H7 (cell line): ENCODE measurements around the gene HSD17B1. TPM values are rescaled to one million over a fixed set of nuclear protein-coding genes. Genes with fewer than 3 reads are reported as not detected.
"Not testable (repeated sequence)": the region's sequence is repeated elsewhere in the genome, so short reads cannot be mapped to it uniquely, and the experiment has no call there.

Experiments
- DNase-seq: peaks from one replicate; pipeline ENCODE4 v3.0.0; 2012
- H3K27me3 ChIP-seq: 2 replicates; pipeline ENCODE4 v1.6.0; 2011; ENCODE audit warnings: mild to moderate bottlenecking, low read length; ENCODE audit not compliant: control insufficient read depth, insufficient read depth
- H3K36me3 ChIP-seq: replicated peaks from 2 replicates; pipeline ENCODE4 v1.5.1; 2011; ENCODE audit warnings: low read length; ENCODE audit not compliant: control insufficient read depth, insufficient read depth
- H3K4me3 ChIP-seq: 2 replicates; pipeline ENCODE4 v1.5.1; 2011; ENCODE audit warnings: low read depth, mild to moderate bottlenecking, control low read depth, low read length, moderate library complexity; ENCODE audit not compliant: insufficient read depth
- total RNA-seq: library from RNA; depleted of rRNA; stranded (reverse); fragments of >200 nt; shearing (Covaris generic); gene quantifications from 2 replicates; pipeline ENCODE4 v1.2.3, GENCODE V29; 2014; rRNA removed

Gene HSD17B1, protein sequence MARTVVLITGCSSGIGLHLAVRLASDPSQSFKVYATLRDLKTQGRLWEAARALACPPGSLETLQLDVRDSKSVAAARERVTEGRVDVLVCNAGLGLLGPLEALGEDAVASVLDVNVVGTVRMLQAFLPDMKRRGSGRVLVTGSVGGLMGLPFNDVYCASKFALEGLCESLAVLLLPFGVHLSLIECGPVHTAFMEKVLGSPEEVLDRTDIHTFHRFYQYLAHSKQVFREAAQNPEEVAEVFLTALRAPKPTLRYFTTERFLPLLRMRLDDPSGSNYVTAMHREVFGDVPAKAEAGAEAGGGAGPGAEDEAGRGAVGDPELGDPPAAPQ
- 1.1 and 2.9 TPM in 2 replicates for total RNA-seq

DNA sequence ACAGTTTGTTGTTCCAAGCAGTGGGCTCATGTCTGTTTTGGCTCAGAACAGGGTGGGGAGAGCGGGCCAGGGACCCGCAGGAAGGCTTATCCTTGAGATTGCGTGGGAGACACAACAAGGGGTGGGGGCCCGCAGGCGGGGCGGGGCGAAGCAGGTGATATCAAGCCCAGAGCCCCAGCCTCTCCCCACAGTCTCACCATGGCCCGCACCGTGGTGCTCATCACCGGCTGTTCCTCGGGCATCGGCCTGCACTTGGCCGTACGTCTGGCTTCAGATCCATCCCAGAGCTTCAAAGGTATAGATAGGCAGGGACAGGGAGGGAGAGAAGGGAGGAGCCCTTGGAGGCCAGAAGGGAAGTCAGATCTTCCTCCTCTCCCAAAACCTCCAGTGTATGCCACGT is at the start of gene HSD17B1:
Gene HSD17B1, plus strand, starts transcription at position 188 of the 400 bp plus-strand sequence. Its CDS starts 11 bp downstream, at position 199.
- peak; percentile 30 for DNase-seq
- H3K4me3 ChIP-seq, H3K36me3 ChIP-seq, H3K27me3 ChIP-seq: not testable (repeated sequence)

DNA sequence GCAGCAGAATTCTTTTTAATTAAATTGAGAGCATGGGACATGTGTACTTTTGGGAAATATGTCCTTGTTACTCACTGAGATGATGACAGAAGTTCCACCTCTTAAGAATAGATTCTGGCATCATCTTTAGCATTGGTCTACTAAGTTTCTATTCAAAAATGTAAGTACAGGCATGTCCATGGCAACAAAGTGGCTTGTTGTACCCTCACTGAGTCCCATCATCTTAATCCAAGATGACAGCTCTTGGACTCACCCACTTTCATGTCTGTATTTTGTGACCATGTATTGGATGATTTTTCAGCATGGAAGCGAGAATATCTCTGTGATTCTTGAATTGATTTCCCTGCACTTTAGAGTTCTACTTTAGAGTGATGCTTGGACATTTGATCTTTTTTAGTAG is 49.8 kb upstream of the HSD17B1 start:
- no peak for DNase-seq
- no peaks in the 10 kb centered on the region for H3K27me3 ChIP-seq
- H3K36me3 ChIP-seq = peaks cover 4% of the 10 kb centered on the region
- H3K4me3 ChIP-seq = no peak overlapping the region

GRCh38 chr17:42507671-42508070 is 45.1 kb upstream of the HSD17B1 start:
- Histone ChIP-seq H3K4me3 (no peak overlapping the region), H3K27me3 (no peaks in the 10 kb centered on the region), H3K36me3 (peaks cover 7% of the 10 kb centered on the region)
- DNase-seq = peak; percentile 7

- Histone ChIP-seq H3K27me3 (no peaks in the 10 kb centered on the region), H3K36me3 (peaks cover 7% of the 10 kb centered on the region), H3K4me3 (no peak overlapping the region)
- peak; percentile 32 for DNase-seq
Measured at GRCh38 chr17:42508426-42509165, 44.1 kb upstream of the HSD17B1 start.

- Histone ChIP-seq H3K27me3 (no peaks in the 10 kb centered on the region), H3K4me3 (no peak overlapping the region), H3K36me3 (peaks cover 7% of the 10 kb centered on the region)
- no peak for DNase-seq
Measured at GRCh38 chr17:42509409-42509808, 43.3 kb upstream of the HSD17B1 start.

GRCh38 chr17:42509841-42510240 is 42.9 kb upstream of the HSD17B1 start:
- no peaks in the 10 kb centered on the region for H3K27me3 ChIP-seq
- no peak for DNase-seq
- peaks cover 7% of the 10 kb centered on the region for H3K36me3 ChIP-seq
- no peak overlapping the region for H3K4me3 ChIP-seq

DNA sequence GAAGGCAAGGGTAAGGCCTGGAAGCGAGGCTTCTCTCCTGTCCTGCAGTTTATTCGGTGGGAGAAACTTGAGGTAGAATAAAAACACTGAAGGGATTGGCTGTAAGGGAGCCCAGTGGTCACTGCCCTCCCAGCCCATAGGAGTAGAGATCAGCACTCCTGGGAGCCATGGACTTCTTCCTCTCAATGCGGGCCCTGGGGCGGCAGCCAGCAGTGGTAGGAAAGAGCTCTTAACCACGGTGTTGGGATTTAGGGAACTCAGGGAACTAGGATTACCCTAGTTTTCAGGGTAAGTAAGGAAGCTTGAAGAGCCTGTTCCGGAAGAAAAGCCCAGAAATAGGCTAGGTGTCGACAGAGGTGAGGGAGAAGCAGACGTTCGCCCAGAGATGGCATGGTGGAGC is 40.5 kb upstream of the HSD17B1 start:
- Histone ChIP-seq H3K27me3 (no peaks in the 10 kb centered on the region), H3K4me3 (no peak overlapping the region), H3K36me3 (peaks cover 7% of the 10 kb centered on the region)
- DNase-seq = peak; percentile 26

DNA sequence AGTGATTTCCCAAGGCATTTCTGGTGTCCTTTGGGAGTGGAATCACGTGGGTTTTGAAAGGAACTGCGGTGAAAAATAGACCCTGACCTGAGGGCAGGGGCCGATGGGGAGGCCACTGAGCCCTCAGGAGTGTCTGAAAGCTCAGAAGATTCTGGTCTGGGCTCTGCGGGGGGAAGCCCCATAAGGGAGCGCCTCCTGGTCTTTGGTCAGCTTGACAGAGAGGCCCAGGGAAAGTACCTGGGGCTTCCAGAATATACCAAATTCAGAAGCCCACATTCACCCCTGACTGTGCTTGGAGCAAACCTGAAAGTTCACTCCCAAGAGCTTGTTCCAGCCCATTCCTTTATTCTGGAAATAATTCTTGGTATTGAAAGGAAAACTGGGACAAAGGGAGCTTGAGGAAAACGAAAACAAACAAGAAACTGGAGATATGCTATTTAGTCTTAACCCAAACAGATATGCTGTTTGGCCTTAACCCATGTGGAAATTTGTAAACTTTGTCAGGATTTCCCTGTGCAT is 39.9 kb upstream of the HSD17B1 start:
- no peaks in the 10 kb centered on the region for H3K27me3 ChIP-seq
- H3K36me3 ChIP-seq = peaks cover 5% of the 10 kb centered on the region
- DNase-seq = peak; percentile 32
- no peak overlapping the region for H3K4me3 ChIP-seq

GRCh38 chr17:42513686-42514085 is 39.0 kb upstream of the HSD17B1 start:
- H3K36me3 ChIP-seq = peaks cover 2% of the 10 kb centered on the region
- H3K27me3 ChIP-seq = no peaks in the 10 kb centered on the region
- H3K4me3 ChIP-seq = no peak overlapping the region
- DNase-seq = peak; percentile 16

DNA sequence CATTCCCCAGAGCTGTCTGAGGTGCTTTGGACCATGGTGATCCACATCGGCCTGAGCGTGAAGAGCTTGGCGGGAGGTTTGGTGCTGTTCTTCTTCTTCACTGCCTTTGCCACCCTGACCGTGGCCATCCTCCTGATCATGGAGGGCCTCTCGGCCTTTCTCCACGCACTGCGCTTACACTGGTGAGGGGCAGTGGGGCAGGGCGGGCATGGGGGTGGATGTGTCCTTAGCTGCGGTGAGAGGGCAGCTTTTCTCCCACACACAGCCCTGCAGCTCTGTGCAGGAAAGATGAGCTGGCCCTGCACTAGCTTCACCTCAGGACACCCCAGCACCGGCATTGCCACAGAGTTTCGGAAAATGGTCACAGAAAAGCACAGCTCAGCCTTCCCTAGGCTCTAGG is 38.4 kb upstream of the HSD17B1 start:
- H3K4me3 ChIP-seq = no peak overlapping the region
- no peaks in the 10 kb centered on the region for H3K27me3 ChIP-seq
- no peaks in the 10 kb centered on the region; the same call in none of the 2 replicates for H3K36me3 ChIP-seq
- DNase-seq = peak; percentile 13

DNA sequence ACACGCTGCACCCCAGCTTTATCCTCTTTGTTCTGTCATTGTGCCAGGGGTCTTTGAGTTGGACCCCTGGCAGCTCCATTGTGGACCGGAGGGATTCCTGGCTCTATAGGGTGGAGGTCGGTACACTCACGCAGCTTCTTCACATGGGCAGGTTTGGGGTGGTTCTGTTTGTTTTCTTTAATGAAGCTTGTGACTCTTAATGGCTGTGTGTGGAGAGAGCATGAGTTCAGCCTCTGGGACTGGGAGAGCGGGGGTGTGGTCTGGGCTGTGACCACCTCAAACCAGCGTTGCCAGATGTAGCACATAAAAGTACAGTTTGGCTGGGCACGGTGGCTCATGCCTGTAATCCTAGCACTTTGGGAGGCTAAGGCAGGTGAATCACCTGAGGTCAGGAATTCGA is 37.9 kb upstream of the HSD17B1 start:
- Histone ChIP-seq H3K36me3 (no peaks in the 10 kb centered on the region; the same call in none of the 2 replicates), H3K27me3 (no peaks in the 10 kb centered on the region), H3K4me3 (no peak overlapping the region)
- peak; percentile 10 for DNase-seq

GRCh38 chr17:42517516-42517915 is 35.2 kb upstream of the HSD17B1 start:
- DNase-seq = peak; percentile 93
- Histone ChIP-seq H3K36me3 (peaks cover 1% of the 10 kb centered on the region), H3K4me3 (no peak overlapping the region), H3K27me3 (no peaks in the 10 kb centered on the region)

- Histone ChIP-seq H3K27me3 (no peaks in the 10 kb centered on the region), H3K4me3 (no peak overlapping the region), H3K36me3 (peaks cover 1% of the 10 kb centered on the region)
- DNase-seq = peak; percentile 10
Measured at GRCh38 chr17:42518046-42518754, 34.5 kb upstream of the HSD17B1 start.

DNA sequence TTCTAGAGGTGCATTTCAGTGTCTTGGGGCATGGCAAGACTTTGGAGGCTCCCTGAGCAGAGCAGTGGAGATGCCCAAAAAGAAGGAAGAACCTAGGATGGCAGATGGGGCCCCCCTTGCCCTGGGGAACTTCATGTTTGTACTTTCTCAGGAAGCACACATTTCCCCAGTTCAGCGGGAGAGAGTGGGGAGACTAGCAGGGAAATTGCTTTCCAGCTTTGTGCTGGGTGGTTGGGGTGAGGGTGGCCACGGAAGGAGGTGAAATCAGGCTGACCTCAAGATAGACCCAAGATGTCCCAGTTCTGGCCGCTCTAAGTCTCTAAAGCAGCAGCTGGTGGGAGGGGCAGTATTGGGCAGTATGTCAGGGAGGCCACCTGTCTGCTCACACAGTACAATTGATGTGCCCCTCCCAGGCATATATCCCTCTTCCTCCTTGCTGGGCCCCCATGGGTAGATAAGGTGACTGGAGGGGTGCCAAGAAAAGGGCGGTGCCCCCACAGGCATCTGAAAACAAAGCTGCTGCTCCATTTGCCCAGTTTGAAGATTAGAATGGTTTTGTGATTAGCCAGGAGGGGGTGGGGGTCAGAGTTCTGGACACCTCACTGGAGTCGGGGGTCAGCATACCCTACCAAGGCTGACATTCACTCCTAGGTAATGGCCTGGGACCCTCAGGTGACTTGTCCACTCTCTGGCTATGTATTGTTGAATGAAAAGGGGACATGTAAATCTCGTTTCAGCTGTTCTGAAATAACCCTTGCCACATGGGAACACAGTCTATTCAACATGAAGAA is 33.8 kb upstream of the HSD17B1 start:
- Histone ChIP-seq H3K4me3 (no peak overlapping the region), H3K36me3 (peaks cover 1% of the 10 kb centered on the region), H3K27me3 (no peaks in the 10 kb centered on the region)
- DNase-seq = no peak
